Kidney (tissue), 14 donors: ENCODE data around the gene HARS1. TPM values are rescaled to one million over a fixed set of nuclear protein-coding genes. Genes with fewer than 3 reads are reported as not detected.
"Not testable (repeated sequence)": the region's sequence is repeated elsewhere in the genome, so short reads cannot be mapped to it uniquely, and the experiment has no call there.

ENCODE experiments used
- DNase-seq, 5 donors: peaks; one replicate each; pipeline ENCODE4 v3.0.0-alpha.2; 2013 to 2020
- FAIRE-seq: peaks from 2 replicates; lab custom pipeline; 2012; peaks lifted over from hg19 to GRCh38; lab: Jason Lieb, UNC
- H3K27ac ChIP-seq, 2 donors: one replicate each; pipeline ENCODE4 v1.7.0; 2013; ENCODE audit warnings: low read depth in 2 of 2, low read length in 2 of 2, inconsistent platforms in 1 of 2
- H3K27me3 ChIP-seq: one replicate; pipeline ENCODE4 v1.7.1; 2013; ENCODE audit warnings: low read length, inconsistent platforms; ENCODE audit not compliant: control insufficient read depth, insufficient read depth
- H3K36me3 ChIP-seq, 3 donors: one replicate each; pipeline versions ENCODE4 v1.7.0 to v1.7.1; 2013; ENCODE audit warnings: low read length in 3 of 3, control low read depth in 1 of 3, inconsistent platforms in 1 of 3; ENCODE audit not compliant: insufficient read depth in 3 of 3, control insufficient read depth in 2 of 3
- H3K4me1 ChIP-seq, 3 donors: one replicate each; pipeline versions ENCODE4 v1.7.0 to v1.7.1; 2013; ENCODE audit warnings: low read length in 3 of 3, inconsistent platforms in 1 of 3, low read depth in 1 of 3; ENCODE audit not compliant: control insufficient read depth in 2 of 3, insufficient read depth in 2 of 3
- H3K4me3 ChIP-seq, 3 donors: one replicate each; pipeline versions ENCODE4 v1.7.0 to v1.8.1; 2013; ENCODE audit warnings: low read length in 3 of 3, control low read depth in 1 of 3, inconsistent platforms in 1 of 3
- H3K9ac ChIP-seq, 3 donors: one replicate each; pipeline versions ENCODE4 v1.7.0 to v1.7.1; 2013; ENCODE audit warnings: low read length in 3 of 3, control low read depth in 1 of 3, inconsistent platforms in 1 of 3
- H3K9me3 ChIP-seq, 3 donors: one replicate each; pipeline versions ENCODE4 v1.7.0 to v1.7.1; 2013; ENCODE audit warnings: low read length in 3 of 3, control low read depth in 1 of 3, inconsistent platforms in 1 of 3; ENCODE audit not compliant: control insufficient read depth in 2 of 3, insufficient read depth in 1 of 3
- intact Hi-C: fragments of 100-400 bp; cut with DNase I; formaldehyde crosslinking; loops from one replicate; pipeline ENCODE4 v1.11.1; 2022
- polyA plus RNA-seq: library from polyadenylated mRNA; stranded (reverse); fragments of 350-450 nt; fragmentation: Illumina TruSeq; extraction: RNeasy Lipid Tissue Mini Kit (QIAGEN cat#74804); gene quantifications from one replicate; pipeline ENCODE4 v1.2.3, GENCODE V29; 2014; ENCODE audit warnings: low read depth, low replicate concordance; ENCODE audit not compliant: insufficient read depth
- total RNA-seq: library from RNA; stranded (reverse); fragmentation: NEBNext Ultra II Directional; extraction: Animal tissue kit (Norgen Biotek cat#: 25700); gene quantifications from one replicate; pipeline ENCODE4 v1.2.1, GENCODE V29; 2021
- TF ChIP-seq, protein P1 (sequence below): IDR thresholded peaks from 3 replicates; pipeline ENCODE4 v1.5.1; 2012; ENCODE audit warnings: mild to moderate bottlenecking, moderate library complexity, borderline replicate concordance; ENCODE audit not compliant: insufficient read depth; ENCODE audit errors: extremely low read depth
- donor health status: control.
- donor health status: control.
- donor health status: control.
- donor health status: control.
- donor health status: control.
- donor health status: DM: yes; HTN: yes; CAD: no.
- donor health status: Normal renal cell carcinoma (clear cell type).

The HARS1 gene
- total and polyA plus RNA-seq, 2 donors from 2014 or later: 48.6 to 52.2 TPM

DNA sequence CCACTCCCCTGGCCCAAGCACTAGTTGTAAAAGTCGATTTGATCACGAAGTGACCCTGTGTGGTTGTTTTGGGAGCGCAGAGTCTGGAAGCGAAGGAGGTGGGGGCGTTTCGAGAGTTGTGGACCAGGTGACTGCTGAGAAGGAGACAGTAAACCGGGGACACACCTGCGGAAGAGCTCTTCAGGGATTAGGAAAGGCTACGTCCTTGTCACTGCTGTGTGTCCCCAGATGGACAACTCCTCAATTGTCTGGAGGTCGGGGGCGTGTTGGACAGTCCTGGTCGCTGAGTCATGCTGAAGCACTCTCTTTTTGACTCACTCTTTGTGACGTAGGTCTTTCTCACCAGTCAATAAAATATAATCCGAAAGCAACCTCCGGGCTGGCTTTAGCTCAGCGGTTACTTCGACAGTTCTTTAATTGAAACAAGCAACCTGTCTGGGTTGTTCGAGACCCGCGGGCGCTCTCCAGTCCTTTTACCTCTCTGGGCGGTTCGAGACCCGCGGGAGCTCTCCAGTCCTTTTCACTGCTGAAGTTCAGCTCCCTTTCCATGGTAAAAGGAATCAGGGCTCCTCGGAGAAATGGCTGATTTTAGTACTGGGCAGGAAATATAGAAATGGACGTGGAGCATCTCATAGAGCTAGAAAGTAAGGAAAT lies 19.9 kb upstream of the HARS1 start:
- Histone ChIP-seq H3K36me3 (peaks cover 0 to 8% (median 5%) of the 10 kb centered on the region in 3 donors), H3K9me3 (no peaks in the 10 kb centered on the region), H3K27me3 (no peaks in the 10 kb centered on the region), H3K27ac (peak overlapping the region; percentile 90 to 95), H3K4me1 (no peaks in the 10 kb centered on the region), H3K9ac (peak overlapping the region; percentile 72 to 95 (median 89)), H3K4me3 (peak overlapping the region; percentile 79 to 98 (median 96))
- FAIRE-seq (peak; percentile 91), DNase-seq (peak; percentile 87 to 95 (median 94))
- intact Hi-C loops: no loop called here
- TF ChIP-seq, protein P1, sequence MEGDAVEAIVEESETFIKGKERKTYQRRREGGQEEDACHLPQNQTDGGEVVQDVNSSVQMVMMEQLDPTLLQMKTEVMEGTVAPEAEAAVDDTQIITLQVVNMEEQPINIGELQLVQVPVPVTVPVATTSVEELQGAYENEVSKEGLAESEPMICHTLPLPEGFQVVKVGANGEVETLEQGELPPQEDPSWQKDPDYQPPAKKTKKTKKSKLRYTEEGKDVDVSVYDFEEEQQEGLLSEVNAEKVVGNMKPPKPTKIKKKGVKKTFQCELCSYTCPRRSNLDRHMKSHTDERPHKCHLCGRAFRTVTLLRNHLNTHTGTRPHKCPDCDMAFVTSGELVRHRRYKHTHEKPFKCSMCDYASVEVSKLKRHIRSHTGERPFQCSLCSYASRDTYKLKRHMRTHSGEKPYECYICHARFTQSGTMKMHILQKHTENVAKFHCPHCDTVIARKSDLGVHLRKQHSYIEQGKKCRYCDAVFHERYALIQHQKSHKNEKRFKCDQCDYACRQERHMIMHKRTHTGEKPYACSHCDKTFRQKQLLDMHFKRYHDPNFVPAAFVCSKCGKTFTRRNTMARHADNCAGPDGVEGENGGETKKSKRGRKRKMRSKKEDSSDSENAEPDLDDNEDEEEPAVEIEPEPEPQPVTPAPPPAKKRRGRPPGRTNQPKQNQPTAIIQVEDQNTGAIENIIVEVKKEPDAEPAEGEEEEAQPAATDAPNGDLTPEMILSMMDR: no peak

DNA sequence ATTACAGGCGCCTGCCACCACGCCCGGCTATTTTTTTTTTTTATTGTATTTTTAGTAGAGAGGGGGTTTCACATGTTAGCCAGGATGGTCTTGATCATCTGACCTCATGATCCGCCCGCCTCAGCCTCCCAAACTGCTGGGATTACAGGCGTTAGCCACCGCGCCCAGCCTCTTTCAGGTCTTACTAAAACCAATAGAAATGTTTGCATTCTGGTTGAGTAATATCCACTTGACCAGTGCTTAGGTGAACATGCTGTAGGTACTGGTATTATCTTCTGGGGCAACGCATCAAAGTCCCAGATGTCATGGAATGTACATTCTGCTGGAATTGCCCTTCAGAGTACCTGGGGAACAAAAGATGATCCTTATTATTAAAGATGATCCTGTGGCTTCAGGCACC lies 17.6 kb upstream of the HARS1 start:
- H3K9me3 ChIP-seq, H3K27me3 ChIP-seq, H3K4me3 ChIP-seq, FAIRE-seq, H3K9ac ChIP-seq, intact Hi-C loops, DNase-seq, H3K4me1 ChIP-seq, H3K27ac ChIP-seq: not testable (repeated sequence)
- H3K36me3 ChIP-seq: peaks cover 4 to 24% (median 21%) of the 10 kb centered on the region in 3 donors

DNA sequence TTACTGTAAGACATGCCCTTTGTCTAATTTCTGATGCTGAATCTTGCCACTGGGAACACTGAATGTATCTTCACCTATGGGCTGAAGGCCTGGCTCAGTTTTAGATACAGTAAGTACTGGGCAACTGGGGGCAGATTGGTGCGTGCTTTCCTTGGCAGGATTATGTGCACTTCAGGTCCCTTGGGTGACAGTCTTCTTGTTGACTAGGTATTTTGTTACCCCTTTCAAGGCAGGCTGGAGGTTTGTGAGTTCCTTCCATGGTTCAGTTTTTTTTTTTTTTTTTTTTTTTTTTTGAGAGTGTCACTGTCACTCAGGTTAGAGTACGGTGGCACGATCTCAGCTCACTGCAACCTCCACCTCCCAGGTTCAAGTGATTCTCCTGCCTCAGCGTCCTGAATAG lies 16.6 kb upstream of the HARS1 start:
- intact Hi-C loops: no loop called here
- no peak overlapping the region for H3K4me3 ChIP-seq
- peaks cover 4 to 29% (median 24%) of the 10 kb centered on the region in 3 donors for H3K36me3 ChIP-seq

More for the DNA sequence above, 16.6 kb upstream of the HARS1 start:
- H3K27ac ChIP-seq: no peak overlapping the region
- no peaks in the 10 kb centered on the region for H3K4me1 ChIP-seq
- no peak overlapping the region for H3K9ac ChIP-seq
- DNase-seq (no peak), FAIRE-seq (no peak)
- TF ChIP-seq, protein P1: no peak
- H3K27me3 ChIP-seq: no peaks in the 10 kb centered on the region
- H3K9me3 ChIP-seq: no peaks in the 10 kb centered on the region
